Activated CD8-positive, alpha-beta memory T cell treated with anti-CD3 and anti-CD28 coated beads, Interleukin-2, amount 50 U/mL, for 48 hours (primary cell): ENCODE results near the gene PLEKHA5.
"Not testable (repeated sequence)": the region's sequence is repeated elsewhere in the genome, so short reads cannot be mapped to it uniquely, and the experiment has no call there.

ENCODE experiments used
- DNase-seq: peaks from one replicate; pipeline ENCODE4 v3.0.0-alpha.2; 2020

PLEKHA5 gene

GRCh38 chr12:19351346-19351745 lies 221.8 kb downstream of the PLEKHA5 start:
- DNase-seq = no peak

GRCh38 chr12:19369691-19370148 lies 240.2 kb downstream of the PLEKHA5 start:
- no peak for DNase-seq

GRCh38 chr12:19373586-19373985 lies 244.1 kb downstream of the PLEKHA5 start:
- DNase-seq = no peak

- no peak for DNase-seq
Observed at GRCh38 chr12:19375888-19376287, 246.4 kb downstream of the PLEKHA5 start.

GRCh38 chr12:19376691-19377090 lies 247.2 kb downstream of the PLEKHA5 start:
- no peak for DNase-seq

GRCh38 chr12:19382111-19382526 lies 252.6 kb downstream of the PLEKHA5 start:
- DNase-seq = peak; percentile 63

- no peak for DNase-seq
Observed at GRCh38 chr12:19382563-19382962, 253.0 kb downstream of the PLEKHA5 start.

GRCh38 chr12:19387161-19387560 lies 257.6 kb downstream of the PLEKHA5 start:
- DNase-seq = no peak

- peak; percentile 4 for DNase-seq
Observed at GRCh38 chr12:19388131-19388549, 258.6 kb downstream of the PLEKHA5 start.

- DNase-seq = no peak
Observed at GRCh38 chr12:19390051-19390598, 260.6 kb downstream of the PLEKHA5 start.

- DNase-seq = not testable (repeated sequence)
Observed at GRCh38 chr12:19392644-19393043, 263.1 kb downstream of the PLEKHA5 start.

- no peak for DNase-seq
Observed at GRCh38 chr12:19394385-19394784, 264.9 kb downstream of the PLEKHA5 start.

- DNase-seq = no peak
Observed at GRCh38 chr12:19397534-19397933, 268.0 kb downstream of the PLEKHA5 start.

- no peak for DNase-seq
Observed at GRCh38 chr12:19398376-19399363, 269.1 kb downstream of the PLEKHA5 start.

GRCh38 chr12:19400649-19401285 lies 271.2 kb downstream of the PLEKHA5 start:
- not testable (repeated sequence) for DNase-seq

- DNase-seq = no peak
Observed at GRCh38 chr12:19402211-19402610, 272.7 kb downstream of the PLEKHA5 start.

- DNase-seq = no peak
Observed at GRCh38 chr12:19402743-19403431, 273.4 kb downstream of the PLEKHA5 start.

- DNase-seq = peak; percentile 56
Observed at GRCh38 chr12:19404242-19404880, 274.8 kb downstream of the PLEKHA5 start.

- DNase-seq = no peak
Observed at GRCh38 chr12:19409376-19409775, 279.8 kb downstream of the PLEKHA5 start.

- DNase-seq = no peak
Observed at GRCh38 chr12:19410211-19410610, 280.7 kb downstream of the PLEKHA5 start.

- DNase-seq = no peak
Observed at GRCh38 chr12:19410629-19411185, 281.2 kb downstream of the PLEKHA5 start.
